Spleen (tissue), 11 donors: ENCODE data around the gene CFAP20DC. TPM values are rescaled to one million over a fixed set of nuclear protein-coding genes. Genes with fewer than 3 reads are reported as not detected.

Experiments used
- DNase-seq: peaks from one replicate; pipeline ENCODE4 v3.0.0-alpha.2; 2020
- H3K27ac ChIP-seq, 8 donors: fragments of 200-600 bp; sonication (generic) in 7 of 8; 1 replicate in 4 of 8; 2 replicates in 4 of 8; pipeline versions ENCODE4 v1.5.0 to v1.8.0; 2016 to 2021; ENCODE audit warnings: inconsistent platforms in 4 of 8, mild to moderate bottlenecking in 4 of 8, moderate library complexity in 1 of 8
- H3K27me3 ChIP-seq, 7 donors: fragments of 200-600 bp; sonication (generic) in 6 of 7; replicated peaks in 1 of 7; 1 replicate in 4 of 7; 2 replicates in 3 of 7; pipeline versions ENCODE4 v1.5.0 to v1.8.0; 2016 to 2021; ENCODE audit warnings: inconsistent platforms in 3 of 7, mild to moderate bottlenecking in 1 of 7
- H3K36me3 ChIP-seq, 6 donors: fragments of 200-600 bp; sonication (generic) in 5 of 6; 1 replicate in 4 of 6; 2 replicates in 2 of 6; pipeline versions ENCODE4 v1.5.0 to v1.8.0; 2016 to 2021; ENCODE audit warnings: inconsistent platforms in 2 of 6
- H3K4me1 ChIP-seq, 6 donors: fragments of 200-600 bp; sonication (generic) in 5 of 6; 1 replicate in 3 of 6; 2 replicates in 3 of 6; pipeline versions ENCODE4 v1.5.0 to v1.8.0; 2016 to 2021; ENCODE audit warnings: inconsistent platforms in 3 of 6
- H3K4me3 ChIP-seq, 8 donors: fragments of 200-600 bp; sonication (generic) in 7 of 8; 1 replicate in 4 of 8; 2 replicates in 4 of 8; pipeline versions ENCODE4 v1.5.0 to v1.8.0; 2016 to 2021; ENCODE audit warnings: inconsistent platforms in 4 of 8, mild to moderate bottlenecking in 4 of 8, moderate library complexity in 2 of 8
- H3K9me3 ChIP-seq, 8 donors: fragments of 200-600 bp; sonication (generic) in 7 of 8; 1 replicate in 4 of 8; 2 replicates in 4 of 8; pipeline versions ENCODE4 v1.5.0 to v1.8.0; 2016 to 2021; ENCODE audit warnings: inconsistent platforms in 4 of 8
- CTCF ChIP-seq, 11 experiments: fragments of 200-600 bp in 7 of 11; fragments of 450-650 bp in 4 of 11; sonication (generic) in 4 of 11; IDR thresholded peaks in 8 of 11; conservative IDR thresholded peaks in 3 of 11; 1 replicate in 7 of 11; 2 replicates in 4 of 11; pipeline versions ENCODE4 v1.4.0 to v1.8.0; 2016 to 2021; ENCODE audit warnings: antibody characterized with exemption in 11 of 11, inconsistent platforms in 4 of 11, mild to moderate bottlenecking in 1 of 11
- POLR2A ChIP-seq, 3 donors: fragments of 450-650 bp; IDR thresholded peaks; one replicate each; pipeline ENCODE4 v1.5.1; 2017; ENCODE audit warnings: antibody characterized with exemption in 3 of 3, mild to moderate bottlenecking in 1 of 3
- POLR2AphosphoS5 ChIP-seq, 3 donors: sonication (generic); formaldehyde crosslinking; IDR thresholded peaks; one replicate each; pipeline ENCODE4 v1.5.1; 2017; ENCODE audit warnings: antibody characterized with exemption in 3 of 3
- WGBS, 5 donors: extraction: QIAGEN DNeasy Blood & Tissue Kit in 3 of 5; methylation state at CpG; one replicate each; pipeline versions ENCODE4 v1.1.5 to v1.1.7; 2013 to 2018; 5-methylcytosine and 5-hydroxymethylcytosine counted together
- intact Hi-C: fragments of 100-400 bp; cut with DNase I; formaldehyde crosslinking; loops from one replicate; pipeline ENCODE4 v1.15.0; 2023; ENCODE audit warnings: low total_unique reads
- polyA plus RNA-seq, 3 donors: library from polyadenylated mRNA; stranded (reverse); fragments of 200-250 nt; gene quantifications; one replicate each; pipeline ENCODE4 v1.2.1, GENCODE V29; 2013
- total RNA-seq, 7 donors: library from RNA; depleted of rRNA in 3 of 7; stranded (reverse); fragments of >200 nt in 3 of 7; fragmentation: NEBNext Ultra II Directional in 4 of 7; extraction: Animal tissue kit (Norgen Biotek cat#: 25700) in 4 of 7; gene quantifications; one replicate each; pipeline versions ENCODE4 v1.1.0 to v1.2.1, GENCODE V29; 2016 to 2021
- donor health status: healthy with polysubstance abuse.
- donor health status: DM: no; HTN: no; CAD: no; lungs with moderate emphysema.
- donor health status: DM: no; HTN: no; CAD: no.
- donor health status: Bipolar disorder and iron deficiency.
- donor health status: healthy.
- donor health status: DM: no; HTN: no; CAD: no.
- donor health status: DM: yes; HTN: yes; CAD: no.

CFAP20DC gene
- total and polyA plus RNA-seq, 10 donors: 0.20 to 1.2 (median 0.58) TPM

GRCh38 chr3:58804914-58805313, 244.9 kb downstream of the CFAP20DC start:
- no peak for DNase-seq
- no peaks in the 10 kb centered on the region for H3K36me3 ChIP-seq
- H3K27ac ChIP-seq: no peak overlapping the region
- H3K4me3 ChIP-seq: no peak overlapping the region
- 81 to 92% (median 82%) methylated on average over 2 of the region's 2 CpGs for WGBS, 5 donors
- H3K27me3 ChIP-seq: peaks cover 0 to 3% (median 0%) of the 10 kb centered on the region in 7 donors
- H3K9me3 ChIP-seq: peaks cover 0 to 8% (median 0%) of the 10 kb centered on the region in 8 donors
- H3K4me1 ChIP-seq: peaks cover 0 to 4% (median 0%) of the 10 kb centered on the region in 6 donors
- TF ChIP-seq POLR2A (IDR thresholded peaks at IDR 0.05) (no peak), CTCF (IDR thresholded peaks at IDR 0.05 in 8 of 11, conservative IDR thresholded peaks at IDR 0.05 in 3 of 11) (no peak), POLR2AphosphoS5 (IDR thresholded peaks at IDR 0.05) (no peak)
- intact Hi-C loops: no loop called here

GRCh38 chr3:58801541-58801940, 248.3 kb downstream of the CFAP20DC start:
- H3K36me3 ChIP-seq: no peaks in the 10 kb centered on the region
- no peak for DNase-seq
- 59 to 71% (median 62%) methylated on average over 6 of the region's 6 CpGs for WGBS, 5 donors
- no peak overlapping the region for H3K27ac ChIP-seq
- no peaks in the 10 kb centered on the region for H3K27me3 ChIP-seq
- TF ChIP-seq POLR2A (IDR thresholded peaks at IDR 0.05) (no peak), CTCF (IDR thresholded peaks at IDR 0.05 in 8 of 11, conservative IDR thresholded peaks at IDR 0.05 in 3 of 11) (no peak), POLR2AphosphoS5 (IDR thresholded peaks at IDR 0.05) (no peak)
- intact Hi-C loops: no loop called here
- H3K9me3 ChIP-seq: peaks cover 0 to 2% (median 0%) of the 10 kb centered on the region in 8 donors
- no peak overlapping the region for H3K4me3 ChIP-seq
- peaks cover 0 to 4% (median 0%) of the 10 kb centered on the region in 6 donors for H3K4me1 ChIP-seq

- WGBS, 5 donors: 20 to 32% (median 24%) methylated on average over 3 of the region's 3 CpGs
- intact Hi-C loops: no loop called here
- Histone ChIP-seq H3K4me3 (no peak overlapping the region), H3K9me3 (no peaks in the 10 kb centered on the region), H3K36me3 (no peaks in the 10 kb centered on the region), H3K27ac (no peak overlapping the region), H3K4me1 (peaks cover 0 to 4% (median 0%) of the 10 kb centered on the region in 6 donors), H3K27me3 (no peaks in the 10 kb centered on the region)
- DNase-seq: no peak
- TF ChIP-seq CTCF (IDR thresholded peaks at IDR 0.05 in 8 of 11, conservative IDR thresholded peaks at IDR 0.05 in 3 of 11) (no peak), POLR2A (IDR thresholded peaks at IDR 0.05) (no peak), POLR2AphosphoS5 (IDR thresholded peaks at IDR 0.05) (no peak)
Measured at GRCh38 chr3:58800940-58801339, 248.9 kb downstream of the CFAP20DC start.

DNA sequence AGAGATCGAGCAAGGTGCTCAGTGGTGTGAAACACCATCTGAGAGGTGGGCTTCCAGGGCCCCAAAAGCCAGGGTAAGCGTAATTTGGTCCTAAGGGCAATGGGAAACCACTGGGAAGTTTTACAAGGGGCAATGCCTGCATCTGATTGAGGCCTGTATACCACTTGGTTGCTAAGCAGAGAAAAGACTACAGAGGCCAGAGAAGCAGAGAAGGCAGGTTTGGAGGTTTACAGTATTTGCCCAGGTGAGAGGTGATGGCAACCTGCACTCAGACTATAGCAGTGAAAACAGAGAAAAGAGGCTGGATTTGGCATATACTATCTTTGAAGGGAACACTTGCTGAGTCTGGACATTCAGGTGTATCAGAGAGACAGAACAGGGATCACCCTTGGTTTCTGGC, 249.8 kb downstream of the CFAP20DC start:
- intact Hi-C loops: no loop called here
- no peak for DNase-seq
- TF ChIP-seq POLR2AphosphoS5 (IDR thresholded peaks at IDR 0.05) (no peak), CTCF (IDR thresholded peaks at IDR 0.05 in 8 of 11, conservative IDR thresholded peaks at IDR 0.05 in 3 of 11) (no peak), POLR2A (IDR thresholded peaks at IDR 0.05) (no peak)
- 82 to 93% (median 84%) methylated on average over 2 of the region's 2 CpGs for WGBS, 5 donors
- no peaks in the 10 kb centered on the region for H3K9me3 ChIP-seq
- H3K27ac ChIP-seq: no peak overlapping the region
- no peak overlapping the region for H3K4me3 ChIP-seq
- no peaks in the 10 kb centered on the region for H3K36me3 ChIP-seq
- H3K27me3 ChIP-seq: no peaks in the 10 kb centered on the region
- peaks cover 0 to 4% (median 0%) of the 10 kb centered on the region in 6 donors for H3K4me1 ChIP-seq
